Endodermal cell (in vitro differentiated cells): Measurements from ENCODE around the gene PTX3. TPM values are rescaled to one million over a fixed set of nuclear protein-coding genes. Genes with fewer than 3 reads are reported as not detected.

Experiments used
- DNase-seq: peaks from one replicate; pipeline ENCODE4 v3.0.0-alpha.2; 2017
- H3K27ac ChIP-seq: 2 replicates; pipeline ENCODE4 v1.5.1; 2013; ENCODE audit warnings: mild to moderate bottlenecking, low read depth, low read length, moderate library complexity
- H3K27me3 ChIP-seq: 2 replicates; pipeline ENCODE4 v1.6.1; 2013; ENCODE audit warnings: mild to moderate bottlenecking, low read length, moderate library complexity; ENCODE audit not compliant: insufficient read depth, control insufficient read depth, poor library complexity, severe bottlenecking
- H3K36me3 ChIP-seq: 2 replicates; pipeline ENCODE4 v1.7.0; 2013; ENCODE audit warnings: mild to moderate bottlenecking, low read length, moderate library complexity; ENCODE audit not compliant: control insufficient read depth, insufficient read depth
- H3K4me1 ChIP-seq: one replicate; pipeline ENCODE4 v1.7.0; 2013; ENCODE audit warnings: low read length; ENCODE audit not compliant: control insufficient read depth, insufficient read depth
- H3K4me3 ChIP-seq: 2 replicates; pipeline ENCODE4 v1.5.1; 2013; ENCODE audit warnings: mild to moderate bottlenecking, low read length, moderate library complexity
- H3K9ac ChIP-seq: 2 replicates; pipeline ENCODE4 v1.6.1; 2013; ENCODE audit warnings: mild to moderate bottlenecking, low read length, moderate library complexity; ENCODE audit not compliant: poor library complexity, severe bottlenecking; ENCODE audit errors: extremely low read depth
- H3K9me3 ChIP-seq: 2 replicates; pipeline ENCODE4 v1.6.1; 2013; ENCODE audit warnings: mild to moderate bottlenecking, low read length, moderate library complexity; ENCODE audit not compliant: control insufficient read depth
- H3K27ac Mint-ChIP-seq: 2 replicates; pipeline ENCODE4 v1.8.0; 2020; ENCODE audit warnings: mixed read lengths
- H3K27me3 Mint-ChIP-seq: 2 replicates; pipeline ENCODE4 v1.8.0; 2021; ENCODE audit warnings: mild to moderate bottlenecking, mixed read lengths; ENCODE audit not compliant: insufficient read depth
- H3K36me3 Mint-ChIP-seq: 2 replicates; pipeline ENCODE4 v1.8.0; 2020; ENCODE audit warnings: low read depth, mixed read lengths
- H3K4me1 Mint-ChIP-seq: 2 replicates; pipeline ENCODE4 v1.8.0; 2020; ENCODE audit warnings: mixed read lengths
- H3K4me3 Mint-ChIP-seq: 2 replicates; pipeline ENCODE4 v1.8.0; 2020; ENCODE audit warnings: mild to moderate bottlenecking, moderate library complexity, mixed read lengths
- H3K9me3 Mint-ChIP-seq: 2 replicates; pipeline ENCODE4 v1.8.0; 2020; ENCODE audit warnings: mild to moderate bottlenecking, mixed read lengths
- WGBS, 2 experiments: methylation state at CpG; one replicate each; pipeline versions ENCODE4 v1.1.5 to v1.1.7; 2013; ENCODE audit warnings: missing lambda C conversion rate in 2 of 2, mixed read lengths in 1 of 2; ENCODE audit not compliant: insufficient coverage in 1 of 2, insufficient read length in 1 of 2; 5-methylcytosine and 5-hydroxymethylcytosine counted together
- total RNA-seq, 2 donors: library from RNA; stranded (reverse); fragmentation: NEBNext Ultra II Directional in 1 of 2; extraction: Animal tissue kit (Norgen Biotek cat#: 25700) in 1 of 2; gene quantifications; 2 replicates in 1 of 2; 3 replicates in 1 of 2; pipeline ENCODE4 v1.2.1, GENCODE V29; 2021
- TF ChIP-seq, protein P1 (sequence below): fragments of 200-600 bp; sonication (generic); conservative IDR thresholded peaks from 2 replicates; pipeline ENCODE4 v1.5.0; 2021; ENCODE audit warnings: antibody characterized with exemption, mild to moderate bottlenecking

The PTX3 gene
- total RNA-seq, 2 donors from 2014 or later = 0.13 to 0.51 TPM

DNA sequence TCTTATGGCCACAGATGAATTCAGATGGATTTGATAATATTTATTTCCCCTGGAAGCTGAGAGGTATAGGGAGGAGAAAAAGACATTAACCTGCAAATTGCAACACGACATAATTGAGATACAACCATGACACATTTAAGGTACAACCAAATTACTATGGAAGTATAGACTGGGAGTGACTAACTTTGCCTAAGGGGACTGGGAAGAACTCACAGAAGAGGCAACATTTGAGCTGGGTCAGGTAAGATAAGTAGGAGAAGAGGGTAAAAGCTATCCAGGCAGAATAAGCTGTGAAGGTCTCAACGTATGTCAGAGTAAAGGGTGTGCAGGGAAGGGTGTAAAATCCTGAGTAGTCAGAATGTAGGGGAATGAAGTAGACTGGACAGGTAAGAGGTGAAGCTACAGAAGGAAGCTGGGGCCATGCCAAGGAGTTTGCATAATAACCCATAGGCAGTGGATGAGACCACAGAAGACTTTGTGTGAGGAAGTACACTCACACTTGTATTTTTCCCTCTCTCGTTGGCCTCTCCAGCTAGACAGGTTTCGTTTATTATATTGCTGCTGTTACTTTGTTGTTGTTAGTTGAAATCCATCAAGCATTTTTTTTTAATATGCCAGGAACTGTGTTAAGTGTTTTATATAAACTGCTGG lies 28.0 kb upstream of the PTX3 start:
- TF ChIP-seq, protein P1, sequence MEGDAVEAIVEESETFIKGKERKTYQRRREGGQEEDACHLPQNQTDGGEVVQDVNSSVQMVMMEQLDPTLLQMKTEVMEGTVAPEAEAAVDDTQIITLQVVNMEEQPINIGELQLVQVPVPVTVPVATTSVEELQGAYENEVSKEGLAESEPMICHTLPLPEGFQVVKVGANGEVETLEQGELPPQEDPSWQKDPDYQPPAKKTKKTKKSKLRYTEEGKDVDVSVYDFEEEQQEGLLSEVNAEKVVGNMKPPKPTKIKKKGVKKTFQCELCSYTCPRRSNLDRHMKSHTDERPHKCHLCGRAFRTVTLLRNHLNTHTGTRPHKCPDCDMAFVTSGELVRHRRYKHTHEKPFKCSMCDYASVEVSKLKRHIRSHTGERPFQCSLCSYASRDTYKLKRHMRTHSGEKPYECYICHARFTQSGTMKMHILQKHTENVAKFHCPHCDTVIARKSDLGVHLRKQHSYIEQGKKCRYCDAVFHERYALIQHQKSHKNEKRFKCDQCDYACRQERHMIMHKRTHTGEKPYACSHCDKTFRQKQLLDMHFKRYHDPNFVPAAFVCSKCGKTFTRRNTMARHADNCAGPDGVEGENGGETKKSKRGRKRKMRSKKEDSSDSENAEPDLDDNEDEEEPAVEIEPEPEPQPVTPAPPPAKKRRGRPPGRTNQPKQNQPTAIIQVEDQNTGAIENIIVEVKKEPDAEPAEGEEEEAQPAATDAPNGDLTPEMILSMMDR = no peak
- Histone ChIP-seq H3K4me3 (no peak overlapping the region), H3K27ac (no peak overlapping the region), H3K36me3 (no peaks in the 10 kb centered on the region), H3K9ac (no peak overlapping the region), H3K9me3 (no peaks in the 10 kb centered on the region), H3K27me3 (no peaks in the 10 kb centered on the region), H3K4me1 (no peaks in the 10 kb centered on the region)
- H3K4me3 Mint-ChIP-seq = no peak overlapping the region
- 91 to 95% methylated on average over 3 to 4 of the region's 4 CpGs for WGBS, 2 experiments
- no peaks in the 10 kb centered on the region for H3K36me3 Mint-ChIP-seq
- H3K27ac Mint-ChIP-seq = no peak overlapping the region
- H3K27me3 Mint-ChIP-seq = no peaks in the 10 kb centered on the region
- no peak for DNase-seq
- no peaks in the 10 kb centered on the region for H3K4me1 Mint-ChIP-seq
- no peaks in the 10 kb centered on the region for H3K9me3 Mint-ChIP-seq

DNA sequence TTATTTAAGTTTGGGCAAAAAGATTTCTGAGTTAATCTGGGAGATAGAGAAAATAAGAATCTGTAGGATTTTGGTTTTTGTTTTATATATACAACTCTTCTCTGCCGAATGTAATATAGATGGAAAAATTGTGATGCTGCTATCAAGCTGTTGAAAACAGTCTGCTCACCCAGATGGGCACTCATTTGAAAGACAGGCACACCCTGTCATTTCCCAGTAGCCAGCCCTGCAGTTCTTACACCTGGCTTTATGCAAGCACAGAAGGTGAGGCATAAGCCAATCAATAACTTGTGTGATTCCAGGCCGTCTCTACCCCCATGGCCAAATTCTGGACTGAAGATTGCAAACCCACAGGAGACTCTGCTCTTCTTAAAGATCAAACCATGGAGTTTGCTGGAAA lies 27.1 kb upstream of the PTX3 start:
- H3K36me3 ChIP-seq = no peaks in the 10 kb centered on the region
- no peaks in the 10 kb centered on the region for H3K4me1 Mint-ChIP-seq
- no peak overlapping the region for H3K27ac ChIP-seq
- H3K27ac Mint-ChIP-seq = no peak overlapping the region
- no peaks in the 10 kb centered on the region for H3K9me3 ChIP-seq
- H3K9ac ChIP-seq = no peak overlapping the region
- H3K4me3 ChIP-seq = no peak overlapping the region
- no peaks in the 10 kb centered on the region for H3K4me1 ChIP-seq
- TF ChIP-seq, protein P1 = no peak
- H3K27me3 ChIP-seq = no peaks in the 10 kb centered on the region
- DNase-seq = no peak
- H3K9me3 Mint-ChIP-seq = no peaks in the 10 kb centered on the region
- WGBS, 2 experiments = 46 to 100% methylated on average over 1 to 2 of the region's 2 CpGs
- H3K36me3 Mint-ChIP-seq = no peaks in the 10 kb centered on the region
- no peak overlapping the region for H3K4me3 Mint-ChIP-seq
- no peaks in the 10 kb centered on the region for H3K27me3 Mint-ChIP-seq

DNA sequence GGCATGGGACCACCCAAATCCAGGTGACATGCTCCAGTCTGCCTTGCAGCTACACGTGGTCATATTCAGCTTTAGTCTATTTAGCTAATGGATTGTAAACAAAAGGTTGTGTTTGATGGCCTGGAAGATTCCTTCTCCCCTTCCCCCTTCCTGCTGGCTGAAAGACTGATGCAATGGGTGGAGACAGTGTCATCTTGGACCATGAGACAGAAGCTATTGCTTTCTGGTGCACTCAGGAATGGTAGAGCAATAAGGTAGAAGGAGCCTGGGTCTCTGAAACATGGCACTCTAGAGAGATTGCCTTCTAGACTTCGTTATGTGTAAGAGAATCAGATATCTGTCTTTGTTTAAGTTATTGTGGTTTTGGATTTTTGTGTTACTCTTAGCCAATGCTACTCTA lies 25.7 kb upstream of the PTX3 start:
- Mint-ChIP-seq H3K27ac (no peak overlapping the region), H3K4me1 (no peaks in the 10 kb centered on the region), H3K4me3 (no peak overlapping the region), H3K36me3 (no peaks in the 10 kb centered on the region), H3K27me3 (no peaks in the 10 kb centered on the region), H3K9me3 (no peaks in the 10 kb centered on the region)
- no peak for DNase-seq
- Histone ChIP-seq H3K4me1 (no peaks in the 10 kb centered on the region), H3K27me3 (no peaks in the 10 kb centered on the region), H3K4me3 (no peak overlapping the region), H3K9me3 (no peaks in the 10 kb centered on the region), H3K36me3 (no peaks in the 10 kb centered on the region), H3K9ac (no peak overlapping the region), H3K27ac (no peak overlapping the region)
- TF ChIP-seq, protein P1 = no peak
- 75% methylated on average over 2 of the region's 2 CpGs; no CpG with 5 or more reads in 1 of the 2 experiments for WGBS, 2 experiments
